Activated CD4-positive, CD25-positive, alpha-beta regulatory T cell treated with anti-CD3 and anti-CD28 coated beads, Interleukin-2, amount 50 U/mL, for 24 hours (primary cell): ENCODE data around the gene SATL1.
"Not testable (repeated sequence)": the region's sequence is repeated elsewhere in the genome, so short reads cannot be mapped to it uniquely, and the experiment has no call there.

Source experiments
- ATAC-seq, 2 donors: fragments of 150-1000 bp; cut with Tn5 transposase; one replicate each; pipeline ENCODE4 v1.10.0; 2021; ENCODE audit warnings: mild to moderate bottlenecking in 1 of 2, moderate library complexity in 1 of 2

The SATL1 gene, protein sequence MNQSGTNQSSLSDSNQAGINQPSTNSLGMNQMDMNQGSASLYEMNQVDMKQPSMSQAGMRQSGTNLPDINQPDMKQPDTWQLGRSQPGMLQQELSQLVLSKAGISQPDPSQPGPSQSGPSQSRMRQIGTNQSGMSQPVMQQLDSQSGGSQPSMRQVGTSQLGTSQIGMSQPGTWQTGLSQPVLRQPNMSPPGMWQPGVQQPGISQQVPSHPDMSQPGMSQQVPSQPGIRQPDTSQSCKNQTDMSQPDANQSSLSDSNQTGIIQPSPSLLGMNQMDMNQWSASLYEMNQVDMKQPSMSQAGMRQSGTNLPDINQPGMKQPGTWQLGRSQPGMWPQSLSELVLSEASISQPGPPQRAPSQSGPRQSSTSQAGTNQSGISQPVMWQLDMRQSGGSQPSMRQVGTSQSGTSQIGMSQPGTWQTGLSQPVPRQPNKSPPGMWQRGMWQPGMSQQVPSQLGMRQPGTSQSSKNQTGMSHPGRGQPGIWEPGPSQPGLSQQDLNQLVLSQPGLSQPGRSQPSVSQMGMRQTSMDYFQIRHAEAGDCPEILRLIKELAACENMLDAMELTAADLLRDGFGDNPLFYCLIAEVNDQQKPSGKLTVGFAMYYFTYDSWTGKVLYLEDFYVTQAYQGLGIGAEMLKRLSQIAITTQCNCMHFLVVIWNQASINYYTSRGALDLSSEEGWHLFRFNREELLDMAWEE

GRCh38 chrX:85243761-85244449 is at the start of gene SATL1, which contains the start of gene ZNF711:
Gene SATL1, minus strand, starts transcription at chrX:85243779. Its CDS starts 134,811 bp downstream, at chrX:85108968.
Gene ZNF711, plus strand, starts transcription at chrX:85243991. Its CDS starts 3,582 bp downstream, at chrX:85247573.
- ATAC-seq: peak in 1 of 2 donors; percentile 17

GRCh38 chrX:85288992-85289723 is 45.6 kb upstream of the SATL1 start:
- no peak for ATAC-seq

- not testable (repeated sequence) for ATAC-seq
These were observed 41.7 kb upstream of the SATL1 start for GRCh38 chrX:85285286-85285685.

DNA sequence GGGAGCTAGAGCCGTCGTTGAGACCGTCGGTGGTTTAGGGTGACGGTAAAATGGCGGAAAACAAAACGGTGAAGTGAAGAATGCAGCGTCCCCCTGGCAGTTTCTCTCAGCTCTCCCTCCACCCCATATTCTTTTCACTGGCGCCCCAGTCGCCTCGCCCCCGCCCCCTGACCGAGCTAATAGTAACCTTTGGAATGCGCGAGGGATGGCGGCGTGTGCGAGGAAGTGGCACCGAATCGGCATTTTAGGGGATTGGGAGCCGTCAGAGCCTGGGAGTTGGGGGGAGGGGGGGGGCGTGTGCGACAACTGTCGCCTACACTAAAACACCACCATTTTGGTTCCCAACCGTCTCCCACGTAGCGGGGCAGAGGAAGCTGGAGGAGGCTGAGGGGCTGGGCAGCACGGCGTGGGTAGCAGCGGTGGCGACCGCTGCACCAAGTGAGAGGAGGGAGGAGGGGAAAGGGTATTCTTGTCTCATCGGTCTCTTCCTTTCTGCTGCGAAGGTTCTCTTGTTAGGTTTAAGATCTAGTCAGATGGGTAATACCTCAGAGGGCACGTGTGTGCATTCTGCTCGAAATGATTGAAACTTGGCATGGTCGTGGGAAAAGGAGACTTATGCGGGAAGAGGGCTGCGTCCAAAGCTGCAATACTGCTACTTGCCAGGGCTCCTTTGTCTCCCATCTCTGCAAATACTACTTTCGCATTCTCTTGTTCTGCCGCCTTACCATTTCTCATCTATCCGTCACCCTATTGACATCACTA is 1.1 kb upstream of the SATL1 start:
- no peak for ATAC-seq

DNA sequence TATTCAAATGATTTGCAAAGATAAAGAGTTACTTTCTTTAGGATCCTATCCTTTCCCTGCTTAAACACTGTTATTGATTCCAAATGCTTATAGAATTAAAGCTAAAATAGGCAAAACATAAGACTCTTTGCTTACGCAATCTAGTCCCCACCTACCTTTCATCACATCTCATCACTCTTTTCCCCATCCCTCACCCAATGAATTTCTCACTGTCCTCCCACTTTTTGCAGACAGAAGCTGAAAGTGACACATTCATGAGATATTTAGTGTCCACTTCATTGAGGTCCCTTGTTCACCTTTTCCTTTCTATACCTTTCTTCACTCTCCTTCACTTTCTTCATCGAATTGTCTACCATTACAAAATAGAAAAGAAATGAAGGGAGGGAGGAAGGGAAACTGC is 424 bp downstream of the SATL1 start:
- no peak for ATAC-seq

DNA sequence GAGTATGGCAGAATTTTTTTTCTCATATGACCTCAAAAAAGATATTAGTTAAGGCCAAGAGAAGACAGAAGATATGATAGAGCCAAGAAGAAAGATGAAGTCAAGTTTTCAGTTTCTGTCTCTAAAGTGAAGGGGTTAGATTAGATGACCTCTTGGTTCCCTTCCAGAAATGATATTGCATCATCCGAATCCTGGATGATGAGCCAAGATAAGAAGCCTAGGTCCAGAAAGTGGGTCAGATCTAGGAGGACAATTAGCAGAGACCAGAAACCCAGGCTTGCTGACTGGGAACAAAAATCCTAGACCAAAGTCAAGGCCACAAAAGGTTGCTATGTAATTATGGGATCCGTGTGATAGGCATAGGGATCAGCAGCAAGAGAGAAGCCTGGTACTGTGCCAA is 20.2 kb downstream of the SATL1 start:
- ATAC-seq: no peak

DNA sequence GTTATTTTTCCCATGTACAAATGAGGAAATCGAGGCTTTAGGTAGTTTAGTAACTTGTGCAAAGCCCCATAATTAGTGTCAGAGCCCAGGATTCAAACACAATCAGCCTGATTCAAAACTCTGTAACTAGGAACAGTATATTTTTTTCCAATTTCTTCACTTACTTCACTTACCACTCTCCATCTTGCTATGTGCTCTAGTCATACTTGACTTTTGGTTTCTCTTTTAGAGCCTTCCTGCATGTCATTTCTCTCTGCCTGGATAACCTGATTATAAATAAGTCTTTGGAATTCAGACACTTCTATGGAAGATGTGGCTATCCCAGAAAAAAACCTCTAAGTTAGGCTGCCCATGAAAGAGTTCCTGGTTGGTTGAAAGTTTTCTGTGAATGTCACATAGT is 22.2 kb downstream of the SATL1 start:
- no peak for ATAC-seq

GRCh38 chrX:85215946-85216345 is 27.6 kb downstream of the SATL1 start:
- ATAC-seq: no peak

DNA sequence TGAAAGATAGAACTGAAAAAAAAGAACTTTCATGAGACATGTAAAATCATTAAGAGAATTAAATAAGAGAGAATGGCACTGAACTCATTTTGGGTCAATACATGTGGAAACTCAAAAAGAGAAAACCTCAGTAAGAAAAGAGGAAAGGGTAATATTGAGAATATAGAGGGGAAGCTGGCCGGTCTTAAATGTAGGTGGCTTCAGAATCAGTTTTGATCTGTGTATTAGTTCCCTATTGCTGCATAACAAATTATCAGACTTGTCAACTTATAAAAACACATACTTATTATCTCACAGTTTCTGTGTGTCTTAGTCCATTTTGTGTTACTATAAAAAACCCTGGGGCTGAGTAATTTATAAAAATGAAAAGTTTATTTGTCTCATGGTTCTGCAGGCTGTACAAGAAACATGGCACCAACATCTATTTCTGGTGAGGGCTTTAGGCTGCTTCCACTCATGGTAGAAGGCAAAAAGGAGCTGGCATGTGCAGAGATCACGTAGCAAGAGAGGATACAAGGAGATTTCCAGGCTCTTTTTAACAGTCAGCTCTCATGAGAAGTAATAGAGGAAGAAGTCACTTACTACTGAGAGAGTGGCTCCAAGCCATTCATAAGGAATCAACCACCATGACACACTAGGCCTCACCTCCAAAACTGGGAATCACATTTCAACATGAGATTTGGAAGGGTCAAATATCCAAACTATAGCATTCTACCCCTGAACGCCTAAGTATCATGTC is 29.6 kb downstream of the SATL1 start:
- no peak for ATAC-seq

- no peak for ATAC-seq
These were observed 40.1 kb downstream of the SATL1 start for GRCh38 chrX:85203461-85203970.

DNA sequence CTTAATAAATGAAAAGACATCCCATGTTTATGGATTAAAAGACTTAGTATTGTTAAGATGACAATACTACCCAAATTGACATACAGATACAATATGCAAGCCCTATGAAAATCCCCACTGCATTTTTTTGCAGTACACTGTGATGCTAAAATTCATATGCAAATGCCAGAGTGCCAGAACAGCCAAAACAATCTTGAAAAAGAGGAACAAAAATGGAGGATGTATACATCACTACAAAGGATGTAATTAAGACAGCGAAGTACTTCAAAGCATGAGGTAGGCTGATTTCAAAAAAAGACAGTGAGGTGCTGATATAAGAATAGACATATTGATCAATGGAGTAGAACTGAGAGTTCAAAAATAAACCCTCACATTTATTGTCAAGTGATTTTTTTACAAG is 47.3 kb downstream of the SATL1 start:
- no peak for ATAC-seq

DNA sequence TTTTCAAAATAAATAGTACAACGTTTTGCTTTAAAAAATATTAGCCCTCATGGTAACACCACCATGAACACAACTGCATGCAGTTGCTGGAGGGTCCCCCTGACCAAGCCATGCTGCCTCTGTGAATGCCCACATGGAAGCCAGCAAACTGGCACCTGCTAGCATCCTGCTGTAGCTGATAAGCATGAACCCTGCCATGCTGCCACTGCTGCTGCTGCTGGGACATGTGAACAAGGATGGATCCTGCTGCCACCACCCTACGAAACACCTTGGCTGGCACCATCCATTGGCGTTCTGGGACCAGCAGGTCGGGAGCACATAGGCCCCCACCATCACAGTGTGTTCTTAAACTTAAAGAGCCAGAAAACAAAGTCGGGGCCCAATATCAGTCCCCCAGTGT is 83.9 kb downstream of the SATL1 start:
- ATAC-seq: no peak

GRCh38 chrX:85140964-85141363 is 102.6 kb downstream of the SATL1 start:
- ATAC-seq: no peak

DNA sequence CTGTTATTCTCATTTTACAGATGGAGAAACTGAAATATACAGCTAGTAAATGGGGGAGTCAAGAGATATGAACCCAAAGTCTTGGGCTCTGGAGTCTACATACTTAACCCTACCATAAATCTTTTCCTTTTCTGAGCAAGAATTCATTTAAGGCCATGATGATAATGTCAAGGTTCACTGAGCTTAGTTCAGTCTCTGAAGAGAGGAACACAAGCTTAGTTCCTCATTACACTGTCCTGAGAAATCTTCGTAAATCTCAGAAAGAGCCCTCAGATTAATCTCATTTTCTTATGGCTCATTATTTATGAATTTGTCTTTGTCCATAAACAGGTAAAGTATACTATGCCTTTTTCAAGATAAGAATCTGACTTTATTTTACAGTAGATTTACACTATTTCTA is 104.2 kb downstream of the SATL1 start:
- ATAC-seq: no peak

DNA sequence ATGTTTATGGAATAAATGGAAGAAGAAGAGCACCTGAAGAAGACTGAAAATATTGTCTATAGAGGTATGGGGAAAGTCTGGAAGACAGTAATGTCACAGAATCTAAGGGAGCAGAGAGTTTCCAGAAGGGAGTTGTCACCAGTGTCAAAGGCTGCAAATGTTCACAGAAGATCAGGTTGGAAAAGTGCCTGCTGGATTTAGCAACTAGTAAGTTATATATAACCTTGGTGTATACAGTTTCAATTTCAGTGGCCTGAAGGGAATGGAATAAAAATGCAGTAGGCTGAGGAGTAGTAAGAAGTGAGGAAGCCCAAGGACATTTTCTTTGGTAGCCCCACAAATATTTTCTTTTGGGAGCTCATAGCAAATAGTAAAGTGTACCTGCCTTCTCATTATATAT is 107.2 kb downstream of the SATL1 start:
- ATAC-seq: no peak

- ATAC-seq: no peak
These were observed 128.3 kb downstream of the SATL1 start for GRCh38 chrX:85115252-85115651.

- no peak for ATAC-seq
These were observed 128.8 kb downstream of the SATL1 start for GRCh38 chrX:85114776-85115175.

- ATAC-seq: no peak
These were observed 129.4 kb downstream of the SATL1 start for GRCh38 chrX:85114171-85114570.

GRCh38 chrX:85113746-85114145 is 129.8 kb downstream of the SATL1 start:
- ATAC-seq: no peak

- ATAC-seq: no peak
These were observed 131.3 kb downstream of the SATL1 start for GRCh38 chrX:85112293-85112692.

DNA sequence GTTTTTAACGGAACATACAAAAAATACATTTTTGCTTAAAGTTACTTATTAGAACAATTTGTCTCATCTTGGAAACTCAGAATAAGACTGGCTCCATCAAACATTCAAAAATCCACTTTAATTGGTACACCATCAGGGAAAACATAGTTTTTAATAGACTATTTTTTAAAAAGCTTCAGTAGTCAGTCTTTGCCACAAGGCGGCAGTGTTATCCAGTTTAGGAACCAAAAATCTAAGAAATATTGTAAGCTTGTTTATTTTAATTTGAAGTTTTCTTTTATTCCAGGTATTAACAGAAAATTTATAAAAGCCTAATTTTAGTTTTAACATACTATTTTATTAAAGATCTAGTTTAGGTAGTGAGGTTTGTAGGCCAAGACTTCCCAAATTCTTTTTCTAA is 132.2 kb downstream of the SATL1 start:
- ATAC-seq: no peak
